HG02642 (cell line): Measurements from ENCODE around the gene MPIG6B.

Experiments used
- ATAC-seq: cut with Tn5 transposase; IDR thresholded peaks from one replicate; pipeline ENCODE4 v1.9.1; 2021; ENCODE audit warnings: mild to moderate bottlenecking; ENCODE audit not compliant: unreplicated experiment, poor library complexity

MPIG6B gene

GRCh38 chr6:31719001-31719400 is 4.2 kb upstream of the MPIG6B start:
- ATAC-seq: no peak

DNA sequence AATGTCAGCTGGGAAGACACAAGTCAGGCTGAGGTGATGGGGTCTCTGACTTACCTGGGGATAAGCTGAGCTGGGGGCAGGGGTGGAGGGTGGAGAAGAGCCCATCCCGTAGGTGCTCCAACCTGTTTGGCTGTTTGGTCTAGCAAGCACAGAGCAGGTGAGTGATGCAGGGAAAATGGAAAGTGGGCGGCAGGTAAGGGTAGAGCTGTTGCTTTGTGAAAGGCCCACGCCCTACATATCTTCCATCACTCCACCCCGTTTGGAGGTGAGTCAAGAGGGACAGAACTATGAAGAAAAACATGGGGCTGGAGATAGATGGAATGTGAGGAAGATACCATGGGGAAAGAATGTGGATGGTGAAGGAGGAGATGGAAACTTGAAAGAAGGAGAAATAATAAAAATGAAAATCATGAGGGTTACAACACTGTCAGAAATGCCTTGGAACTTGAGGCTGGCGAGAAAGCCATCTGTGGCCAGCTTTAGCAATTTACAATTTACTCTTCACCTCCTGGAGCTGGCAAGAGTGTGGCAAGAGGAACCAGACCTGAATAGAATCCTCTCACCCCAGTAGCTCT is 2.9 kb upstream of the MPIG6B start:
- no peak for ATAC-seq

DNA sequence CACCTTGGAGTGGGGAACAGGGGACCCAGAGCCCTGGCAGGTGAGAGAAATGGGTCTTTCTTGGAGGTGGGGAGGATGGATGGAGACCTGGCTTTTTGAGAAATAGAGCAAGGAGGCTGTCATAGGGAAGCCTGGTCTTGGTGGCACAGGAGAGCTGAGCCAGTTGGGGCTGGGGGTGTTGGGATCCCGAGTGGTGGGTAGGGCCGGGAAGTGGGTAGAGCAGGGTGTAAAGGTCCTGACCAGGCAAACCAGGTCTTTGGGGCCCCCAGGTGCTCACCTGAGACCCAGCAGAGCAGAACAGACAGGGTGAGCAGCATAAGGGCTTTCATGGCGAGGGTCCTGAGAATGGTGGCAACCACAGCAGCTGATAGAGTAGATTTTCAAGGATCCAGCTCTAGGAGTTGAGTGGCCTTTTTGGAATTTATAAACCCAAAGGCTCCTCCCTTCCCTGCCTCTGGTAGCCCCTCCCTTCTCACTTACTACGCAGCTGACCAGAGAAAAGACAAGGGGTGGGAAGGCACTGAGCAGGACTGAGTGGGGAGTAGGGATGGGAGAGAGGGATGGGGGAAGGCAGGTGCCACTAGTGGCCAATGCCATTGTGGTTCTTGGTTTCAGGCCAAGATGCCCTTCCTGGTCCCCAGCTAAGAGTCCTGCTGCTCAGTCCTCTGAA is 1.7 kb upstream of the MPIG6B start, which contains the start of gene LY6G6C:
Gene LY6G6C, minus strand, starts transcription at position 396 of the 670 bp plus-strand sequence. Its CDS starts 67 bp downstream, at position 329.
- no peak for ATAC-seq

GRCh38 chr6:31722173-31722572 is 1.0 kb upstream of the MPIG6B start:
- no peak for ATAC-seq

GRCh38 chr6:31723980-31724691 is 963 bp downstream of the MPIG6B start:
- no peak for ATAC-seq

DNA sequence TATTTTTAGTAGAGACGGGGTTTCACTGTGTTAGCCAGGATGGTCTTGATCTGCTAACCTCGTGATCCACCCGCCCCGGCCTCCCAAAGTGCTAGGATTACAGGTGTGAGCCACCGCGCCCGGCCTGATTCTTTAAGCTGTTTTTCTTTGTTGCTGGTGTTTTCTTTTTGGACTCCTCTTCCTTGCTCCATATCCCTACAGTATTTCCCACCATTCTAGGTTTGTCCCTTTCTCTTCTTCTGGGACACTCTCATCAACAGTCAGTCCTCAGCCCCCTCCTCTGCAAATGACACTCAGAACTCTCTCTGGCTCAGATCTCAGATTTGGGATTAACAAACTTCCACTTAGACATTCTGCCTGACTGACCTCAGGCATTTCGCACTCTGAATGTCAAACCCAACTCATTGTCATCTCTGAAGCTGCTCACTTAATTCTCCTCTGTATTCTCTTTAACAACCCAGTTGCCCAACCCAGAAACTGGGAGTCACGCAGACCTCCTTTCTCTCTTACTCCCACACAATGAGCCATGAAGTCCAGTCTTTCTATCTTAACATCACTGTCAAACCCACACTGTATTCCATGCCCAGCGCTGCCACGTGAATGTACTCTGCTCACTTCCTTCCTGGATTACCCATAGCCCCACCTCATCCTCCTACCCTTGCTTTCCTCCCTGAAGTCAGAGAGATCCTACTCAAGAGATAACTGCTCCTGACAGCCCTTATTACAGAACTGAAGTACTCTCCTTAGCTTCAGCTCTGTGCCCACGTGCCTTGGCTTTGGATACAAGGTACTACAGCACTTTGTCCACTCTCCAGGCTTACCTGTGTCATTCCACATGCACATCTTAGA is 2.6 kb downstream of the MPIG6B start:
- ATAC-seq: no peak

DNA sequence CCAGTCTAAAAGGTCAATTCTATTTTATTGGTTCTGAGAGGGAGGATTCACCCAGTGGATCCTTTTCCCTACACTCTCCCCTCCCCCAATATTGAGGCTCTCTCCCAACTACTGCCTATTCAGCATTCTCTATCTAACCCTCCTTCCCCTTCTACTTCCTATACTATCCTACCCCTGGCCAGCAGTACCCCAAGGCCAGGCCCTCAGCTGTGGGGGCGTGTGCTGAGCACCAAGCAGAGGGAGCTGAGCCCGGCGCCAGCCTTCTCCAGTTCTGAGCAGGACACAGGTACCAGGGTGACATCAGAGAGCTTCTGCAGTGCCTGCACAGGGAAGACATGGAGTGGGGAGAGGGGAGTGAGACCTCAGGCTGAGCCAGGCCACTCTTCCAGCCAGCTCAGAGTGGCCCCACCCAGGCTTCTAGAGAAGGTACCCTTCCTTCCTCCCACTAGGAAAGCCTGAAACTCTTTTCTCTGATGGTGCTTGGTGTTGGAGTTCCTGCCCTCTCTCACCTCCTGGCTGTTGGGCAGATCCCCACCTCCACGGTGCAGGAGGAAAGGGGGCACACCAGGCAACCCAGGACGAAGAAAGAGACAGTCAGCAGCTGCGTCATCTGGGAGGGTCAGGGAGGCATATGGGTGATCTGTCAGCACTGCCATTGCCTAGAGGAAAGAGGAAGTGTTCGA is 4.0 kb downstream of the MPIG6B start:
- no peak for ATAC-seq

DNA sequence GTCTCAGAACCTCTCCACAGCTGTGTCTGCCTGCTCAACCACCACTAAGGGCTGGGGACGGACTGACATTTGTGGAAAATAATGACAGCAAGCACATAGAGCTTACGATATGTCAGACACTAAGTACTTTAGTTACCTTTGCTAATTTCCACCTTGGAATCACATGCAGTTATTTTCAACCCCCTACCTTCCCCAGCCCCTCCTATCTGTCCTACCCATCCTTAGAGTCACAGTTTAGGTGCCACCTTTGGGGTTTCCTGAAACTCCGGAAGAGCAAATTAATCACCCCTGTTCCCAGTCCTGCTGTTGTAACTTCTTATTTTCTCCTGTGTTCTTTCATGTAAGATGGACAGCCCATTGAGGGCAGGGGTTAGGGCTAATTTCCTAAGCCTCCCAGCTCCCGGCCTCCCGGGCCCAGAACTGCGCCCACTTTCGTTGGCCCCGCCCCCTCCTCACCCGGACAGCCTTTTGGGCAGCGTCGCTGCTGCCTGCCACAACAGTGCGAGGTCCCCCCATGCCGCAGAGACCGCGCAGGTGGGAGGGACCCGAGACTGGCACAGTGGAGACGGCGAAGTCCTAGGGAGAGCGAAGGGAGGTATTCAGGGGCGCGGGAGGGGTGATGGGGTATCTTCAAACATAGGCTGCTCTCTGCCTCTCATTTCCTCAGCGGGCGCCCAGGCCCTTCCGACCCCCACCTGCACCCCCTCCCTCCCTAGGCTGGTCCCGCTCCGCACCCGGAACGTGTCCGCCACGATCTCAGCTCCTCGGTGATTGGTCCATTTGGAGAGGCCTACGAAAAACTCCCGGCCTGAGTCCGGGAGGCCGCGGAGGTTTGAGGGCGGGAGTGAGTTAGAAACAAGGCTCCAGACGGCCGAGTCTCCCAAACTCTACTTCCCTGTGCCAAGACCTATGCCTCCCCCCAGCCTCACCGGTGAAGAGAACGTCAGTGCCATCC is 4.8 kb downstream of the MPIG6B start:
- ATAC-seq: no peak

GRCh38 chr6:31728767-31729514 is 5.8 kb downstream of the MPIG6B start, which contains the start of gene DDAH2:
Gene DDAH2, minus strand, starts transcription at chr6:31729299. Its CDS starts 138 bp downstream, at chr6:31729161.
- ATAC-seq: no peak

GRCh38 chr6:31729515-31729978 is 6.4 kb downstream of the MPIG6B start:
- ATAC-seq: peak; percentile 42

DNA sequence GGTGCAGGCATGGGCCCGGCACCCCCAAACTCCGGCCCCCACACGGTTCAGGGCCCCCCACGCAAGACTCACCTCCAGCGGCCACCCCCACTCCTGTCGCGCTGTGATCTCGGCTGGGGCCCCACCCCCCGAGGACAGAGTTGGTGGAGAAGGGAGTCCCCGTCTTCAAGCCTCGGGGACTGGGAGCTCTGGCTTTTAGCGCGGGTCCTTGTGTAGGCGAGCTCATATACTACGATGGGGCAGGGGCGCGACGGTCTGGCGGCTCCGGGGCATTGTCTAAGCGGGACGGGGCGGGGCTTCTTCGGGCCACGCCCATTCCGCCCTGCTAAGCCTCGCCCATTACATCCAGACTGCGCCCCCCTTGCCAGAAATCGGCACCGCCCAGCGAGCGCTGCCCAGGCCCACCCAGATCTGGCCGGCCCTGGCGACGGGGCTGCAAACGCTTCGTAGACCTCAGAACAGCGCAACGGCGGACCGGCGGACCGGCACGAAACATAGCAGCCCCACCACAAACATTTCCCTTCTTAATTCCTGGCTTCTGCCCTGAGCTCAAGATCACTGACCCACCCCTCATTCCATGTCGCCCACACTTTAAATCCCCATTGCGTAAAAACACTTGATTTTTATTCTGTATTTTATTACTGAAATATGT is 6.9 kb downstream of the MPIG6B start:
- peak; percentile 42 for ATAC-seq

DNA sequence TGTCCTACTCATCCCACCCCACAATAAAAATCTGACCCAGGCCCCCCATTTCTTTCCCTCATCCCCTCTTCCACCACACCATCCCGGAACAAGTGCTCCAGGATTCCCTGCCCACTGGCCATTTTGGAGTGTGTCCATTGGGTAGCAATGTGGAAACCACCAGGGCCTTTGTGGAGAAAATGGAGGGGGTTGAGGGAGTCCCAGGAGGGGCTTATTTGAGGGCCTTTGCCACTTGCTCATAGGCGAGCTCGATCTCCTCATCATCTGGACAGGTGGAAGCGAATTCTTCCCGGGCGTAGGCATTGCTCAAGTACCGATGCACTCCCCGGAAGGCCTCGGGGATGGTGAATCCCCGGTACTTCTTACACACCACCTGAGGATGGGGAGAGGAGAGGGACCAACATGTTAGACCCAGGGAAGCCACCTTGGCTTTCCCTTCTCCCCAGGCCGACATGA is 7.5 kb downstream of the MPIG6B start:
- ATAC-seq: no peak

DNA sequence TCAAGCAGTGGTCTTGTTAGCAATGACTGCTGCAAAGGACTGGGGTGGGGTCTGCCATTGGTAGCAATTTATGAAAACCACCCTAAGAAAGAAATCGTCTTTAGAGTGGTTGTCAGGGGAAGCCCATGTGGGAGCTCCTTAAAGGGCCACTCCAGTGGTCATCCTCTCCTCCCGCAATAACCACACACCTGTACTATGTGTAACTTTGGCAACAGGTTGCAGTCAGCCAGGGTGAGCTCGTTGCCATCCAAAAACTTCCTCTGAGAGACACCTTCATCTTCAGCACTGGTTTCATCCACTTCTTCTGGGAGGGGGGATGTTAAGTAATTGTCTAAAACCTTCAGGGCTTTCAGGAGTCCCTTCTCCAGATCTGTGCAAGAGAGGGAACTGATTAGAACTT is 8.9 kb downstream of the MPIG6B start:
- no peak for ATAC-seq

GRCh38 chr6:31733734-31734133 is 10.6 kb downstream of the MPIG6B start:
- ATAC-seq: no peak

DNA sequence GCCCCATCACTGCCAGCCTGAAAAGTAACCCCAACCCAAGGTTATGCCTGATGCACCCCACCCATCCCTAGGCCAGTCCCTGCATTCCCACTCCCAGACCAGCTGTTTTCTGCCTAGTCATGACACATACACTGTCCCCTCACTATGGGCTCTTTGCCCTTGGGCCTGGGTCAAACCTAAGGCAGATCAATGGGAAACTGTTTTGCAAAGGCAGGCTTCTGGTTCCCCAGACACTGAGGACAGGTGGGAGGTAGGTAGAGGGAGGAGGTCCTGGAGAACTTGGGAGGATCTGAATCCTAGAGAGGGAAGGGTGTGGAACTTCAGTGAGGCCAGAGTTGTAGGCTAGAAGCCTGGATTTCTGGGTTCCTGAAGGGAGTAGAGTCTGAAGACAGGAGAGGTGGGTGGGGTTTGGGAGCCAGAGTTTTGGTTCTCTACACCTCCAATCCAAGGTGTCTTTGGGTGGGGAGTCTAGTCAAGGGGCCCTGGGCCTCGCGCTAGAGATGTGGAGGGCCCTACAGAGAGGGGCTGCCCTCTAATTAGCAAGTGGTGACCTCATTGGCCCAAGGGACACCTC is 11.2 kb downstream of the MPIG6B start:
- no peak for ATAC-seq

DNA sequence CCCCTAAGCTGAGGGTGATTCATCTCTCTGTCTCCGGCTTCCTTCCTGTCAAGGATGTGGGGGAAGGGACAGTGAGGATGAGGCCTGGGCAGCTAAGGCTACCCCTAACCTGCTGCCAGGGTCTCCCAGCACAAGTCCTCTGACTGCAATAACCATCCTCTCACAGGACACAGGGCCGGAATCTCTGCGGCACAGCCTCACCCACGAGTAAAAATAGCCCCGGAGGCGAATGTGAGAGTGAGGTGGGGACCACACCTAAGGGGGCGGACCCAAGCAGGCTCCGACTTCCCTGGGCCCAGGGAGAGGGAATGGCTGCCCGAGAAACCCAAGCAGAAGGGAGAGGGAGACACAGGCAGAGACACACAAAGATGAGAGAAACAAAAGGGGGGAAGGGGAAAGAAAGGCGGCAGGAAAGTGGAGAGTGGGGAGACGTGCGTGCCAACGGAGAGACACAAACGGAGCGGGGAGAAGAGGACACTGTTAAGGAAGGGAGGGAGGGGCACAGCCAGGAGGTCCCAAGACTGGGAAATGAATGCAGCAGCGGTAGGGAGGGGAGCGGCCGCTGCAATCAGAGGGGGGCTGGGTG is 11.7 kb downstream of the MPIG6B start:
- ATAC-seq: peak; percentile 26
